Measurements from ENCODE around the gene CXCL13. TPM values are rescaled to one million over a fixed set of nuclear protein-coding genes. Genes with fewer than 3 reads are reported as not detected.
A peak's percentile ranks its signal among the peaks of the same experiment; 100 is the strongest.

The CXCL13 gene
- total RNA-seq, 3 donors from 2014 or later = 2.9 to 6.2 TPM; not detected in 1

DNA sequence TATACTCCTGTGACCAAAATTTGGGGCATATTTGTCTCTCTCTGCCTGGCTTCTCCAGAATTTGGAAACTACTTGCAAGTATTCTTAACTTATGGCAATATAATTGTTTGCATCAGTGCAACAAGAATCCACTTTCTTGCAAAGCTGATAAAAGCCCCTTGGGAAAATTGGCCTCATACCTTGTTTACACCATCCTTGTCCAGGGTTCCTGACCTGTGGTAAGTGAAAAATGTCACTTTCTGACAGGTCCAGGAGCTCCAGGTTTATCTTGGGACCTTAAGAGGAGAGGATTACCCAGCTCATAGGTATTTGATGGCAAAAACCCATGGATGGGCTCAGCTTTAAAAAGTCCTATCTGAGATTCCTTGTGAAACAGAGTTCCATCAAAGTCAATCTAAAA, 29.3 kb upstream of the CXCL13 start:
- intact Hi-C loops (cut with DNase I; ENCODE audit: low total_unique reads) = no loop called here
- Histone ChIP-seq H3K36me3 (no peaks in the 10 kb centered on the region), H3K27ac (no peak overlapping the region), H3K4me1 (peaks cover 0 to 6% of the 10 kb centered on the region in 2 donors), H3K27me3 (no peaks in the 10 kb centered on the region), H3K4me3 (no peak overlapping the region), H3K9me3 (no peaks in the 10 kb centered on the region)
- TF ChIP-seq, protein P1, sequence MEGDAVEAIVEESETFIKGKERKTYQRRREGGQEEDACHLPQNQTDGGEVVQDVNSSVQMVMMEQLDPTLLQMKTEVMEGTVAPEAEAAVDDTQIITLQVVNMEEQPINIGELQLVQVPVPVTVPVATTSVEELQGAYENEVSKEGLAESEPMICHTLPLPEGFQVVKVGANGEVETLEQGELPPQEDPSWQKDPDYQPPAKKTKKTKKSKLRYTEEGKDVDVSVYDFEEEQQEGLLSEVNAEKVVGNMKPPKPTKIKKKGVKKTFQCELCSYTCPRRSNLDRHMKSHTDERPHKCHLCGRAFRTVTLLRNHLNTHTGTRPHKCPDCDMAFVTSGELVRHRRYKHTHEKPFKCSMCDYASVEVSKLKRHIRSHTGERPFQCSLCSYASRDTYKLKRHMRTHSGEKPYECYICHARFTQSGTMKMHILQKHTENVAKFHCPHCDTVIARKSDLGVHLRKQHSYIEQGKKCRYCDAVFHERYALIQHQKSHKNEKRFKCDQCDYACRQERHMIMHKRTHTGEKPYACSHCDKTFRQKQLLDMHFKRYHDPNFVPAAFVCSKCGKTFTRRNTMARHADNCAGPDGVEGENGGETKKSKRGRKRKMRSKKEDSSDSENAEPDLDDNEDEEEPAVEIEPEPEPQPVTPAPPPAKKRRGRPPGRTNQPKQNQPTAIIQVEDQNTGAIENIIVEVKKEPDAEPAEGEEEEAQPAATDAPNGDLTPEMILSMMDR (IDR thresholded peaks at IDR 0.05) = no peak
- no peak for TF ChIP-seq POLR2A (IDR thresholded peaks at IDR 0.05)
- no peak for TF ChIP-seq POLR2AphosphoS5 (IDR thresholded peaks at IDR 0.05)
- no peak for DNase-seq (ENCODE audit: low spot score in 2 of 2)

GRCh38 chr4:77578145-77578544, 27.5 kb upstream of the CXCL13 start:
- intact Hi-C loops (cut with DNase I; ENCODE audit: low total_unique reads) = no loop called here
- peaks cover 0 to 6% of the 10 kb centered on the region in 2 donors for H3K4me1 ChIP-seq
- no peaks in the 10 kb centered on the region for H3K9me3 ChIP-seq
- no peaks in the 10 kb centered on the region for H3K27me3 ChIP-seq
- DNase-seq (ENCODE audit: low spot score in 2 of 2) = no peak
- H3K36me3 ChIP-seq = no peaks in the 10 kb centered on the region
- TF ChIP-seq, protein P1 (IDR thresholded peaks at IDR 0.05) = no peak
- TF ChIP-seq POLR2AphosphoS5 (IDR thresholded peaks at IDR 0.05) = no peak
- TF ChIP-seq POLR2A (IDR thresholded peaks at IDR 0.05) = no peak
- no peak overlapping the region for H3K4me3 ChIP-seq
- no peak overlapping the region for H3K27ac ChIP-seq

GRCh38 chr4:77579406-77580076, 26.1 kb upstream of the CXCL13 start:
- no peaks in the 10 kb centered on the region for H3K36me3 ChIP-seq
- DNase-seq (ENCODE audit: low spot score in 2 of 2) = no peak
- H3K27me3 ChIP-seq = no peaks in the 10 kb centered on the region
- intact Hi-C loops (cut with DNase I; ENCODE audit: low total_unique reads) = no loop called here
- peak overlapping the region; percentile 2 to 53 for H3K27ac ChIP-seq
- H3K4me1 ChIP-seq = peaks cover 0 to 6% of the 10 kb centered on the region in 2 donors
- H3K4me3 ChIP-seq = no peak overlapping the region
- H3K9me3 ChIP-seq = no peaks in the 10 kb centered on the region
- TF ChIP-seq POLR2AphosphoS5 (IDR thresholded peaks at IDR 0.05) (no peak), POLR2A (IDR thresholded peaks at IDR 0.05) (no peak)
- TF ChIP-seq, protein P1 (IDR thresholded peaks at IDR 0.05) = no peak

DNA sequence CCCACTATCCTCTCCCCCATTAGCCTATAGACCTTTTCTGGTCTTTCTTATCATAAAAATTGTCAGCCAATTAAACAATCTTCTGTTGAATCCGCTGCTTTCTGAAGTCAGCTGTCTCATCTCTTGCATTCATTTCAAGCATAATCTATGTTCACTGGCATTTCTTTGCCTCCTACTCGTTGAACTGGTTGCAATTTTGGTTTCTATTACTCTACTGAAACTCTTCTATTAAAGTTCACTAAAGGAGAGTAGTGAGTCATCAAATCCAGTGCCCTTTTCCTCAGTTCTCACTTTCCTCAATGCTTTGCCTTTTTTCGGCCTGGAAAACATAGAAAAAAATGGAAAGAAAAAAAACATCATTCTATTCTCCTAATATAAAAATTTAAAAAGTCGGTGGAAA, 23.9 kb upstream of the CXCL13 start:
- peak overlapping the region in 1 of 2 donors; percentile 40 for H3K27ac ChIP-seq
- H3K4me3 ChIP-seq = no peak overlapping the region
- intact Hi-C loops (cut with DNase I; ENCODE audit: low total_unique reads) = no loop called here
- TF ChIP-seq POLR2AphosphoS5 (IDR thresholded peaks at IDR 0.05) (no peak), POLR2A (IDR thresholded peaks at IDR 0.05) (no peak)
- TF ChIP-seq, protein P1 (IDR thresholded peaks at IDR 0.05) = no peak
- H3K4me1 ChIP-seq = peaks cover 0 to 6% of the 10 kb centered on the region in 2 donors
- H3K27me3 ChIP-seq = no peaks in the 10 kb centered on the region
- no peak for DNase-seq (ENCODE audit: low spot score in 2 of 2)
- no peaks in the 10 kb centered on the region for H3K36me3 ChIP-seq
- no peaks in the 10 kb centered on the region for H3K9me3 ChIP-seq

DNA sequence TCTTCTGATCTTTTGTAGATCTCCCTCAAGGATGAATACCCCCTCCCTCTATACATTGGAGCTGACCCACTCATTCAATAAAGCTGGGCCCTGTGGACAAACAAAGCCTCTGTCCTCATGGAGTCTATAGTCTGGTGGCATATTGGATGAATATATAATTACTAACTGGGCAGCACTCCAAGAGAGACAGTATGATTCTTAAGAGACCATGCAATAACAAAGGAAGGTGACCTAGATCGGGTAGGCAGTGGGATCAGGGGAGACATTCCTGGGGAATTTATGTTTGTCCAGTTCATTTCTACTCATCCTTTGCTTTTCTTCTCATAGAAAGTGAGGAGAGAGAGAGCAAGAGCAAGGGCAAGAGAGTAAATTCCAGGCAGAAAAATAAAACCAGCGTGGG, 23.5 kb upstream of the CXCL13 start:
- peaks cover 0 to 6% of the 10 kb centered on the region in 2 donors for H3K4me1 ChIP-seq
- no peaks in the 10 kb centered on the region for H3K9me3 ChIP-seq
- TF ChIP-seq POLR2A (IDR thresholded peaks at IDR 0.05) = no peak
- no peak for TF ChIP-seq POLR2AphosphoS5 (IDR thresholded peaks at IDR 0.05)
- TF ChIP-seq, protein P1 (IDR thresholded peaks at IDR 0.05) = no peak
- intact Hi-C loops (cut with DNase I; ENCODE audit: low total_unique reads) = no loop called here
- H3K27ac ChIP-seq = peak overlapping the region in 1 of 2 donors; percentile 40
- no peak overlapping the region for H3K4me3 ChIP-seq
- DNase-seq (ENCODE audit: low spot score in 2 of 2) = no peak
- H3K36me3 ChIP-seq = no peaks in the 10 kb centered on the region
- H3K27me3 ChIP-seq = no peaks in the 10 kb centered on the region
